Measurements from ENCODE around the gene USP6NL.
A peak's percentile ranks its signal among the peaks of the same experiment; 100 is the strongest.
"Not testable (repeated sequence)": the region's sequence is repeated elsewhere in the genome, so short reads cannot be mapped to it uniquely, and the experiment has no call there.

The USP6NL gene

GRCh38 chr10:11448545-11449244 lies 162.8 kb downstream of the USP6NL start:
- no peak for DNase-seq (ENCODE audit: low spot score)

- no peak for DNase-seq (ENCODE audit: low spot score)
These were observed 163.3 kb downstream of the USP6NL start for GRCh38 chr10:11448190-11448544.

GRCh38 chr10:11447586-11447985 lies 163.9 kb downstream of the USP6NL start:
- no peak for DNase-seq (ENCODE audit: low spot score)

- no peak for DNase-seq (ENCODE audit: low spot score)
These were observed 164.6 kb downstream of the USP6NL start for GRCh38 chr10:11446864-11447263.

- DNase-seq (ENCODE audit: low spot score): no peak
These were observed 165.3 kb downstream of the USP6NL start for GRCh38 chr10:11446133-11446532.

GRCh38 chr10:11444531-11445228 lies 166.8 kb downstream of the USP6NL start:
- no peak for DNase-seq (ENCODE audit: low spot score)

- DNase-seq (ENCODE audit: low spot score): no peak
These were observed 167.3 kb downstream of the USP6NL start for GRCh38 chr10:11444155-11444530.

- no peak for DNase-seq (ENCODE audit: low spot score)
These were observed 167.8 kb downstream of the USP6NL start for GRCh38 chr10:11443468-11444154.

GRCh38 chr10:11442001-11442773 lies 169.3 kb downstream of the USP6NL start:
- DNase-seq (ENCODE audit: low spot score): no peak

- no peak for DNase-seq (ENCODE audit: low spot score)
These were observed 170.3 kb downstream of the USP6NL start for GRCh38 chr10:11441151-11441535.

- DNase-seq (ENCODE audit: low spot score): no peak
These were observed 170.9 kb downstream of the USP6NL start for GRCh38 chr10:11440250-11441150.

- no peak for DNase-seq (ENCODE audit: low spot score)
These were observed 171.9 kb downstream of the USP6NL start for GRCh38 chr10:11439523-11440053.

- no peak for DNase-seq (ENCODE audit: low spot score)
These were observed 173.9 kb downstream of the USP6NL start for GRCh38 chr10:11437391-11438142.

GRCh38 chr10:11436445-11436844 lies 175.0 kb downstream of the USP6NL start:
- DNase-seq (ENCODE audit: low spot score): not testable (repeated sequence)

- no peak for DNase-seq (ENCODE audit: low spot score)
These were observed 175.9 kb downstream of the USP6NL start for GRCh38 chr10:11435581-11435981.

GRCh38 chr10:11434324-11434723 lies 177.1 kb downstream of the USP6NL start:
- no peak for DNase-seq (ENCODE audit: low spot score)

GRCh38 chr10:11433657-11434056 lies 177.8 kb downstream of the USP6NL start:
- no peak for DNase-seq (ENCODE audit: low spot score)

- DNase-seq (ENCODE audit: low spot score): no peak
These were observed 180.3 kb downstream of the USP6NL start for GRCh38 chr10:11431216-11431555.

GRCh38 chr10:11430421-11431215 lies 180.8 kb downstream of the USP6NL start:
- peak; percentile 46 for DNase-seq (ENCODE audit: low spot score)

Measured in SK-N-DZ (cell line).